IMR-90 (cell line): Measurements from ENCODE around the gene MAGI1. TPM values are rescaled to one million over a fixed set of nuclear protein-coding genes. Genes with fewer than 3 reads are reported as not detected.
A peak's percentile ranks its signal among the peaks of the same experiment; 100 is the strongest.

Source experiments
- ATAC-seq: fragments of 200-7000 bp; cut with Tn5 transposase; 2 replicates; pipeline ENCODE4 v1.9.1; 2020; ENCODE audit warnings: low read depth, mild to moderate bottlenecking, moderate library complexity
- BruUV-seq: library from RNA; stranded (reverse); fragments of 400-500 nt; replicated peaks from 2 replicates; lab custom pipeline; 2021; lab: Mats Ljungman, UMichigan
- CTCF ChIA-PET: fragments of 300-600 bp; formaldehyde crosslinking; extraction: SDS; loops from one replicate; lab custom pipeline; 2021; ENCODE audit warnings: antibody characterized with exemption; lab: Yijun Ruan, JAX
- POLR2A ChIA-PET: fragments of 300-600 bp; sonication (Branson Sonifier 250); formaldehyde crosslinking; loops from one replicate; lab custom pipeline; 2022; ENCODE audit warnings: antibody characterized with exemption; ENCODE audit not compliant: unreplicated experiment; lab: Charles Lee
- DNase-seq: peaks from one replicate; pipeline ENCODE4 v3.0.0; 2013
- H2AFZ ChIP-seq: replicated peaks from 2 replicates; pipeline ENCODE3; 2013; ENCODE audit warnings: low read length, mild to moderate bottlenecking; ENCODE audit not compliant: poor library complexity
- H2AK5ac ChIP-seq: 2 replicates; pipeline ENCODE4 v1.6.1; 2013; ENCODE audit warnings: low read depth, low read length, inconsistent platforms
- H2AK9ac ChIP-seq: replicated peaks from 2 replicates; pipeline ENCODE3; 2013; ENCODE audit warnings: mild to moderate bottlenecking, low read depth, low read length, moderate library complexity; ENCODE audit not compliant: poor library complexity
- H2BK120ac ChIP-seq: 2 replicates; pipeline ENCODE4 v1.6.1; 2013; ENCODE audit warnings: low read depth, low read length, inconsistent platforms
- H2BK15ac ChIP-seq: 3 replicates; pipeline ENCODE4 v1.6.1; 2013; ENCODE audit warnings: low read depth, low read length, inconsistent platforms
- H2BK20ac ChIP-seq: 2 replicates; pipeline ENCODE4 v1.6.1; 2013; ENCODE audit warnings: low read depth, mild to moderate bottlenecking, inconsistent platforms, low read length, moderate library complexity
- H2BK5ac ChIP-seq: 2 replicates; pipeline ENCODE4 v1.6.1; 2013; ENCODE audit warnings: mild to moderate bottlenecking, low read depth, low read length, inconsistent platforms; ENCODE audit not compliant: poor library complexity, severe bottlenecking
- H3K14ac ChIP-seq: replicated peaks from 2 replicates; pipeline ENCODE4 v1.6.1; 2013; ENCODE audit warnings: low read depth, low read length, inconsistent platforms
- H3K18ac ChIP-seq: 2 replicates; pipeline ENCODE4 v1.6.1; 2013; ENCODE audit warnings: low read depth, low read length, control low read depth
- H3K23ac ChIP-seq: 2 replicates; pipeline ENCODE4 v1.6.1; 2013; ENCODE audit warnings: low read depth, low read length, inconsistent platforms
- H3K27ac ChIP-seq: 2 replicates; pipeline ENCODE4 v1.5.1; 2013; ENCODE audit warnings: mild to moderate bottlenecking, control low read depth, low read length; ENCODE audit not compliant: insufficient read depth
- H3K27me3 ChIP-seq: 2 replicates; pipeline ENCODE4 v1.6.1; 2013; ENCODE audit warnings: low read length; ENCODE audit not compliant: control insufficient read depth, insufficient read depth
- H3K36me3 ChIP-seq: 2 replicates; pipeline ENCODE4 v1.6.1; 2013; ENCODE audit warnings: low read length, mixed read lengths; ENCODE audit not compliant: control insufficient read depth, insufficient read depth
- H3K4ac ChIP-seq: 2 replicates; pipeline ENCODE4 v1.6.1; 2013; ENCODE audit warnings: low read depth, low read length, inconsistent platforms
- H3K4me1 ChIP-seq: 2 replicates; pipeline ENCODE4 v1.6.1; 2013; ENCODE audit warnings: low read length, mixed read lengths; ENCODE audit not compliant: control insufficient read depth, insufficient read depth
- H3K4me2 ChIP-seq: 2 replicates; pipeline ENCODE4 v1.6.1; 2013; ENCODE audit warnings: low read depth, mild to moderate bottlenecking, control low read depth, low read length, moderate library complexity
- H3K4me3 ChIP-seq: 2 replicates; pipeline ENCODE4 v1.5.1; 2013; ENCODE audit warnings: low read depth, mild to moderate bottlenecking, control low read depth, low read length, moderate library complexity; ENCODE audit not compliant: insufficient read depth
- H3K56ac ChIP-seq: 2 replicates; pipeline ENCODE4 v1.6.1; 2013; ENCODE audit warnings: low read length, inconsistent platforms; ENCODE audit not compliant: insufficient read depth; ENCODE audit errors: extremely low read depth
- H3K79me1 ChIP-seq, 2 experiments: 2 replicates each; pipeline ENCODE4 v1.6.1; 2013; ENCODE audit warnings: low read length in 2 of 2, inconsistent platforms in 1 of 2, low read depth in 1 of 2
- H3K9ac ChIP-seq: 2 replicates; pipeline ENCODE4 v1.6.1; 2013; ENCODE audit warnings: low read depth, low read length, control low read depth
- H3K9me1 ChIP-seq: 2 replicates; pipeline ENCODE4 v1.6.1; 2013; ENCODE audit warnings: low read length, inconsistent platforms; ENCODE audit not compliant: insufficient read depth
- H3K9me3 ChIP-seq: 2 replicates; pipeline ENCODE4 v1.6.1; 2013; ENCODE audit warnings: low read length; ENCODE audit not compliant: control insufficient read depth, insufficient read depth
- H4K20me1 ChIP-seq: 2 replicates; pipeline ENCODE4 v1.6.1; 2013; ENCODE audit warnings: low read length, inconsistent platforms; ENCODE audit not compliant: insufficient read depth
- H4K5ac ChIP-seq: 2 replicates; pipeline ENCODE4 v1.6.1; 2013; ENCODE audit warnings: mild to moderate bottlenecking, low read depth, low read length, control low read depth
- H4K8ac ChIP-seq, 2 experiments: 2 replicates each; pipeline ENCODE4 v1.6.1; 2013; ENCODE audit warnings: low read depth in 2 of 2, low read length in 2 of 2, control low read depth in 1 of 2, inconsistent platforms in 1 of 2
- H4K91ac ChIP-seq: 2 replicates; pipeline ENCODE4 v1.6.1; 2013; ENCODE audit warnings: low read depth, low read length, inconsistent platforms; ENCODE audit not compliant: insufficient read depth
- ELK1 ChIP-seq: fragments of 150-350 bp; IDR thresholded peaks from 2 replicates; pipeline ENCODE4 v1.6.1; 2016; ENCODE audit warnings: low read depth, mild to moderate bottlenecking, low read length, moderate library complexity, borderline replicate concordance
- RFX5 ChIP-seq: IDR thresholded peaks from 2 replicates; pipeline ENCODE4 v1.8.0; 2012; ENCODE audit warnings: low read depth, mild to moderate bottlenecking, low read length, moderate library complexity
- WGBS, 2 experiments: methylation state at CpG; one replicate each; pipeline versions ENCODE4 v1.1.5 to v1.1.7; 2013; ENCODE audit warnings: missing lambda C conversion rate in 2 of 2; ENCODE audit not compliant: insufficient read length in 1 of 2; ENCODE audit errors: extremely low coverage in 2 of 2; 5-methylcytosine and 5-hydroxymethylcytosine counted together
- dilution Hi-C: fragments of 300-500 bp; cut with HindIII; formaldehyde crosslinking; loops from one replicate; pipeline ENCODE4 v1.14.3; 2018; ENCODE audit warnings: low sequenced_read_pairs; ENCODE audit not compliant: unreplicated experiment
- in situ Hi-C: fragments of 300-500 bp; cut with MboI; formaldehyde crosslinking; loops from 3 replicates; pipeline ENCODE4 v1.14.3; 2019; ENCODE audit warnings: low sequenced_read_pairs, inconsistent platforms, mixed read lengths
- intact Hi-C: fragments of 100-400 bp; cut with micrococcal nuclease; formaldehyde crosslinking; loops from 2 replicates; pipeline ENCODE4 v1.10.0; 2022
- polyA plus RNA-seq, 3 experiments: library from polyadenylated mRNA; depleted of rRNA; stranded (reverse); fragments of >200 nt; gene quantifications; 2 replicates each; pipeline ENCODE4 v1.2.3, GENCODE V29; 2012; ENCODE audit warnings: low replicate concordance in 1 of 3
- total RNA-seq: library from RNA; depleted of rRNA; stranded (reverse); fragments of >200 nt; gene quantifications from 2 replicates; pipeline ENCODE4 v1.2.3, GENCODE V29; 2012

MAGI1 gene
- total and polyA plus RNA-seq, 2 of the 4 experiments (the other 2 are of a cell fraction) = 14.5 to 24.2 TPM

GRCh38 chr3:65905771-65906170 is 132.9 kb downstream of the MAGI1 start:
- Histone ChIP-seq H3K36me3 (no peaks in the 10 kb centered on the region), H3K4ac (no peak overlapping the region), H2AK9ac (no peak overlapping the region), H3K18ac (no peak overlapping the region), H3K56ac (no peak overlapping the region), H4K20me1 (peaks cover 3% of the 10 kb centered on the region; the same call in 1 of the 2 replicates), H3K79me1 (peaks cover 16 to 53% of the 10 kb centered on the region in 2 experiments), H2AK5ac (no peak overlapping the region), H4K5ac (no peak overlapping the region), H4K91ac (no peak overlapping the region), H3K4me2 (no peak overlapping the region), H3K4me1 (peaks cover 5% of the 10 kb centered on the region; the same call in 1 of the 2 replicates), H3K9me3 (no peaks in the 10 kb centered on the region), H2BK20ac (no peak overlapping the region), H2BK5ac (no peak overlapping the region), H3K4me3 (no peak overlapping the region), H3K23ac (no peak overlapping the region), H2AFZ (no peak overlapping the region), H3K27me3 (no peaks in the 10 kb centered on the region), H3K14ac (no peak overlapping the region), H3K27ac (no peak overlapping the region), H3K9ac (no peak overlapping the region), H2BK15ac (no peak overlapping the region), H4K8ac (no peak overlapping the region), H2BK120ac (no peak overlapping the region), H3K9me1 (peaks cover 4% of the 10 kb centered on the region; the same call in 1 of the 2 replicates)
- DNase-seq = no peak
- TF ChIP-seq RFX5 (no peak), ELK1 (no peak)
- intact Hi-C loops (no loop called here), in situ Hi-C loops (no loop called here), dilution Hi-C loops (no loop called here)
- ATAC-seq = 0 out of 2 replicates have a peak, but pooled peaks have one; percentile 29
- POLR2A ChIA-PET = no interaction called here
- CTCF ChIA-PET = no interaction called here
- WGBS, 2 experiments = no CpG with 5 or more reads among the region's 2 CpGs
- no TSS peak for BruUV-seq
